HG03565 (cell line): Measurements from ENCODE around the gene KBTBD6.
A peak's percentile ranks its signal among the peaks of the same experiment; 100 is the strongest.
"Not testable (repeated sequence)": the region's sequence is repeated elsewhere in the genome, so short reads cannot be mapped to it uniquely, and the experiment has no call there.

Experiments used
- ATAC-seq: cut with Tn5 transposase; IDR thresholded peaks from one replicate; pipeline ENCODE4 v1.9.1; 2021; ENCODE audit warnings: mild to moderate bottlenecking, moderate library complexity; ENCODE audit not compliant: unreplicated experiment

Gene KBTBD6, protein sequence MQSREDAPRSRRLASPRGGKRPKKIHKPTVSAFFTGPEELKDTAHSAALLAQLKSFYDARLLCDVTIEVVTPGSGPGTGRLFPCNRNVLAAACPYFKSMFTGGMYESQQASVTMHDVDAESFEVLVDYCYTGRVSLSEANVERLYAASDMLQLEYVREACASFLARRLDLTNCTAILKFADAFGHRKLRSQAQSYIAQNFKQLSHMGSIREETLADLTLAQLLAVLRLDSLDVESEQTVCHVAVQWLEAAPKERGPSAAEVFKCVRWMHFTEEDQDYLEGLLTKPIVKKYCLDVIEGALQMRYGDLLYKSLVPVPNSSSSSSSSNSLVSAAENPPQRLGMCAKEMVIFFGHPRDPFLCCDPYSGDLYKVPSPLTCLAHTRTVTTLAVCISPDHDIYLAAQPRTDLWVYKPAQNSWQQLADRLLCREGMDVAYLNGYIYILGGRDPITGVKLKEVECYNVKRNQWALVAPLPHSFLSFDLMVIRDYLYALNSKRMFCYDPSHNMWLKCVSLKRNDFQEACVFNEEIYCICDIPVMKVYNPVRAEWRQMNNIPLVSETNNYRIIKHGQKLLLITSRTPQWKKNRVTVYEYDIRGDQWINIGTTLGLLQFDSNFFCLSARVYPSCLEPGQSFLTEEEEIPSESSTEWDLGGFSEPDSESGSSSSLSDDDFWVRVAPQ

GRCh38 chr13:41132512-41133152 is at the start of gene KBTBD6:
Gene KBTBD6 (minus strand): TSS chr13:41132802. CDS start chr13:41132511, 291 bp downstream.
- peak; percentile 96 for ATAC-seq

GRCh38 chr13:41182231-41182630 is 49.6 kb upstream of the KBTBD6 start:
- no peak for ATAC-seq

GRCh38 chr13:41179593-41180250 is 47.1 kb upstream of the KBTBD6 start:
- no peak for ATAC-seq

GRCh38 chr13:41178040-41178439 is 45.4 kb upstream of the KBTBD6 start:
- no peak for ATAC-seq

DNA sequence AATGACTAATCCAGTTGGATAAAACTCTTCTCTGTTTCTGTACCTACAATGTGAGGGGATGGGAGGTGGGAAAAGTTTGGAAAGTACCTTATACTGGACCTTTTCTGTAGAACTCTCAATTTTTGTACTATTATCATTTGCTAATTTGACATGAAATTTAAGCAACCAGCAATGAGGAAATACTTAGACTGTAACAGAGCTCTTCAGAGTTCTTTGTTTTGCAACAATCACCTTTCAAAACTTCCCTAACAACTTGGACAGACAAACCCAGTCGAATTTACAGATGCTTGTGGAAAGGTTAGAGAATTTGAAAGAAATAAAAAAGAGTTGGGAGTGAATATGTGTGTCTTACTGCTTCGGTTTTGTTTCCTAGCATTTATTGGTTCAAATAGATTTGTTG is 45.0 kb upstream of the KBTBD6 start:
- ATAC-seq, result no peak

DNA sequence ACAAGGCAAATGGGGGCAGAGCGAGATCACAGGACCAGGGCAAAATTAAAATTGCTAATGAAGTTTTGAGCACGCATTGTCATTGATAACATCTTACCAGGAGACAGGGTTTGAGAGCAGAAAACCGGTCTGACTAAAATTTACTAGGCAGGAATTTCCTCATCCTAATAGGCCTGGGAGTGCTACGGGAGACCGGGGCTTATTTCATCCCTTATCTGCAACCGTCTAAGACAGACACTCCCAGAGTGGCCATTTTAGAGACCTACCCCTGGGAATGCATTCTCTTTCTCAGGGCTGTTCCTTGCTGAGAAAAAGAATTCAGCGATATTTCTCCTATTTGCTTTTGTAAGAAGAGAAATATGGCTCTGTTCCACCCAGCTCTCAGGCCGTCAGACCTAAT is 43.0 kb upstream of the KBTBD6 start:
- ATAC-seq, result not testable (repeated sequence)

DNA sequence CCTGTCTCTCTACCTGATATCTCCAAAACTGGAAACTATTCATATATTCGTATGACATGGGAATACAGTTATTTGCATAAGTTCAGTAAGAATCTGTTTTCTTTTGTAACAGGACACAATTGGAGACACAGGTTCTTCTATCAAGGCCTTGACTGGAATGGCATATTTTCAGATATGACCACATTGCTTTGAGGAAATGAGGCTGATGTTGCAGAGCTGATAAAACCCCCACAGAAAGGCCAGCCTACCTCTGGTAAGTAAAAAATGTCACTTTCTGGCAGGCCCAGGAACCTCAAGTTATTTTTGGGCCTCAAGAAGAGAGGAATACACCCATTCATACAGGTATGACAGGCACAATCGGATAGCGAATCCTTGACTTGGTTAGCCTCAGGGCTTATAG is 29.5 kb upstream of the KBTBD6 start:
- ATAC-seq, result no peak

- no peak for ATAC-seq
Measured at GRCh38 chr13:41159174-41159573, 26.6 kb upstream of the KBTBD6 start.

GRCh38 chr13:41157048-41157717 is 24.6 kb upstream of the KBTBD6 start:
- ATAC-seq, result no peak

DNA sequence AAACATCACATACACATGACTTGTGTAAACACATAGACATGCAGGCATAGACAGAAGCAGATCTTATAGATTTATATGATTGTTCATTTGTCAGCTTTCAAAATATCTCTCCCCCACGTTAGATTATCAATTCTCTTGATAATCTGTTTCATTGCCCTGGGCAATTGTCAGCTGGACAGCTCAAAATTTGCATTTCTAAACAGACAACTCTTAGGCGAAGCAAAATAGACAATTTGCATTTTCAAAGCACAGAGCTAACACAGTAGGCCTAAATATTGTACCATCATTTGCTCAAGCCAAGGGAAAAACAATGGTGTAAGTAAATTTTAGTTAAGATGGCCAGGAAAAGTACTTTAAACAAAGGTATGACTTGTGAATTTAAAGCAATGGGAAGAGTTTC is 24.0 kb upstream of the KBTBD6 start:
- no peak for ATAC-seq

DNA sequence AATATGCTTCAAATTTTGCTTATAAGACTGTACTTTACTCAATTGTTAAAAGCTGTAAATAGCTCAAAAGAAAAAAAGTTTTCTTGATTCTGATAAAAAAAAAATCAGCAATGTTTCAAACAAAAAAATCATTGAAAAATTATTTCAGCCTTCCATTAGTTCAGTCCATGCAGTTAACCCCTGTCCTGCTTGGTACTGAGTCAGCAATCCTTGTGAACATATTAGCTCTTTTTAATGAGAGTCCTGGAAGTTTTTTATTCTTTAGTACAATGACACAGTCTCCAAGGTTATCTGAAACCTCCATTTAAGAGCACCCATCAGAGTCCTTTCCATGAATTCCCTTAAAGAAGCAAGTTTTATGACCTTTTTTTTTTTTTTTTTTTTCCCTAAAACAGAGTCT is 21.4 kb upstream of the KBTBD6 start:
- ATAC-seq, result no peak

- no peak for ATAC-seq
Measured at GRCh38 chr13:41152005-41152404, 19.4 kb upstream of the KBTBD6 start.

DNA sequence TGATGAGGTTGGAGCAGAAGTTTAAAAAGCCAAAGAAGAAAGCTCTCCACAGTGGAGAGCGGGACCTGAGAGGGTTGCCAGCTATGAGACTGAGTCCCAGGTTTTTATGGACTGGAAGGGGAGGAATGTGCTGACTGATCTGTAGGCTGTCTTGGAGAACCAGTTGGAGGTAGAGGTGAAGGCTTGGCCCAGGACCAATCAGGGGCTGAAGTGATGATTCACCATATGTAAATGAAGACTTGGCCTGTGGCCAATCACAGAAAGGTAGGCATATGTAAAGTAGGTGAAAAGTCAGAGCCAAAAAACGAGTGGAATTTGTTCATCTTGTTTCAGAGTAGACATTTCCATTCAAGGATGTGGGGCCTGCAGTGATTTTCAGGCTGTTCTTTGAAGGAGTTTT is 17.5 kb upstream of the KBTBD6 start:
- no peak for ATAC-seq

DNA sequence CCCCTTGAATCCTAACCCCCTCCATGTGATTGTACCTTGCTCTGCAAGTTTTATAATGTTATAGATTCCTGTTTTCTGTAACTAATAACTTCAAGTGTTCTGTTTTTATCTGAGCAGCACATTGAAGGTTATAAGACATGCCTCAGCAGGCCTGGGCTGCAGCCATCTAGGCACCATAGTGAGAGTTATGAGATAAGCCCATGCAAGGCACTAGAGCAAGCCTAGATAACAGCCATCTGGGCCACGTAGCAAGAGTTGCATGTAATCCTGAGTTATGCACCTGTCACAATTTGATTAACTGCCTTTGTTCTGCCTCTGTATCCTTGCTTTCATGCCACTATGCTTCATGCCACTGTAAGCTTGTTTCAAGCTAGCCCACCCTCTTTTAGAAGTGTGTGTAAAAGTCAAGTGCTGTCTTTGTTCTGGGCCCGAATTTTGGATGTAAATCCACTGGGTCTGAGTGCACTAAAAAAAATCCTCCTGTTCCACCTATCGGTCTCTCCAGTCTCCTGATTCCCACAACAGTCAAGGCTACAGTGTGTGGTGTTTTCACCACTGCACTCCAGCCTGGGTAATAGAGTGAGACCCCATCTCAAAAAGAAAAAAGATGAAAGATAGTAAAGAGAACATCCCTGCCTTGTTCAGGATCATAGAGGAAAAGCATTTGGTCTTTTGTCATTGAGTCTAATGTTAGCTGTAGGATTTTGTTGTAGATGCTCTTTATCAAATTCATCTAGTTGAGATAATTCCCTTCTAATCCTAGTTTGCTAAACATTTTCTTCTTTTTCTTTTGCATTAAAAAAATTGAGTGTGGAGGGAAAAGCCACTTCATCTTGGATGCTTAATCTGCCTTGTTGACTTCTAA is 16.0 kb upstream of the KBTBD6 start:
- no peak for ATAC-seq

DNA sequence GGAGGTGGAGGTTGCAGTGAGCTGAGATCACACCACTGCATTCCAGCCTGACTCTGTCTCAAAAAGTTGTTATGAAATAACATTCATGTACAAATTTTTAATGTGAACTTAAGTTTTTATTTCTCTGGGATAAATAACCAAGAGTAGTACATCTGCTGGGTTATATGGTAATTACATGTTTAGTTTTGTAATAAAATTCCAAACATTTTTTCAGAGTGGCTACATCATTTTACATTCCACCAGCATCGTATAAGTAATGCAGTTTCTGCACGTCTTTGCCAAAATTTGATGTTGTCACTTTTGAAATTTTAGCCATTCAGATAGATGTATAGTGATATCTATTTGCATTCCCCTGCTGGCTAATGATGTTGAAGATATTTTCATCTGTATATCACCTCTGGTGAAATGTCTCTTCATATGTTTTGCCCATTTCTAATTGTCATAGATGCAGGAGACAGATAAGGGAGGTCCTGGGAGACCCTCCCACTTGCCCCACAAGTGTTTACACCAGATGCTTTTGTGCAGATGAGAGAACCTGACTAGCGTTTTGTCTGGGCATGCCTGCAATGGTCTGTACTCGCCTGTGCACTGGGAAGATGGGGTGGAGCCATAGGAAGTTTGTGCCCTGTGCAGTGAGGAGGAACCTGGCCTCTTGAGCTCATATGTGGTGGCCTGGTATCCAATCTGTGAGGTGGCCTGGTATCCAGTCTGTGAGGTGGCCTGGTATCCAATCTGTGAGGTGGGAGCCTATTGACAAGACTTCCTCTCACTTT is 12.7 kb upstream of the KBTBD6 start:
- ATAC-seq, result no peak

DNA sequence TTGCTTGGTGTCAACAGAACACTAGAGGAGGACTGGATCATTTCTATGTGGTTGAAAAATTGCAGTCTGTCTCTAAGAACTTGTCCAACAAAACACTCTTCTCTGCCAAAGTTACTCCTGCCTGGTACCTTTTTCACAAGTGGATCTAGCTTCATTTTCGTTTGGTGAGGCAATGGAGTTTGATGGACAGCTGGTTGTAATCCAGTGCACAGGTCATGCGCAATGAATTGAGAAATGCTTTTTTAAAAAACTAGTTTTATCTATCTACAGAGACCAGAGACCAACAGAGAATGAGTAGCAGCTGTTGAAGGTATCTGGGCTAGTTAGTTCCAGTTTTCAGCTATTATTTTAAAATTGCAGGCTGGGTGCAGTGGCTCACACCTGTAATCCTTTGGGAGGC is 12.0 kb upstream of the KBTBD6 start:
- ATAC-seq, result no peak

GRCh38 chr13:41139296-41139966 is 6.8 kb upstream of the KBTBD6 start:
- no peak for ATAC-seq

GRCh38 chr13:41137951-41138350 is 5.3 kb upstream of the KBTBD6 start:
- no peak for ATAC-seq

- ATAC-seq, result no peak
Measured at GRCh38 chr13:41137241-41137640, 4.6 kb upstream of the KBTBD6 start.
